ENCODE measurements around the gene TMUB2. TPM values are rescaled to one million over a fixed set of nuclear protein-coding genes. Genes with fewer than 3 reads are reported as not detected.
A peak's percentile ranks its signal among the peaks of the same experiment; 100 is the strongest.

TMUB2 gene
- polyA plus RNA-seq, 1 of the 3 experiments (the other 2 are of a cell fraction): 49.5 TPM

- no peak overlapping the region for H3K27ac ChIP-seq (ENCODE audit: low read depth in 2 of 2, low read length in 1 of 2)
- H3K4me1 ChIP-seq (ENCODE audit: control insufficient read depth in 1 of 2, insufficient read depth in 2 of 2, low read depth in 1 of 2, low read length in 1 of 2): no peaks in the 10 kb centered on the region
- no peak overlapping the region for H3K4me2 ChIP-seq
- CTCF ChIA-PET: interaction anchor here (0.9 to 2.8 kb wide), 3 partner anchors 9 to 77 kb away, joined by 3 to 13 read pairs (median 3); no protein-coding TSS in a partner anchor
- TF ChIP-seq RXRA (IDR thresholded peaks at IDR 0.05; ENCODE audit: borderline replicate concordance, low read depth) (no peak), USF1 (IDR thresholded peaks at IDR 0.05; ENCODE audit: borderline replicate concordance, low read depth) (peak; percentile 11; the same call in 1 of the 2 replicates)
- H3K4me3 ChIP-seq (ENCODE audit: low read depth in 2 of 2, low read length in 1 of 2): no peak overlapping the region
- H3K79me2 ChIP-seq (ENCODE audit: insufficient read depth): no peaks in the 10 kb centered on the region; the same call in 1 of the 2 replicates
- peaks cover 0 to 5% of the 10 kb centered on the region in 2 experiments for H3K36me3 ChIP-seq (replicated peaks in 1 of 2; ENCODE audit: control insufficient read depth in 1 of 2, insufficient read depth in 2 of 2, low read length in 1 of 2)
- H2AFZ ChIP-seq (ENCODE audit: low read depth): no peak overlapping the region
- no peaks in the 10 kb centered on the region for H3K9me2 ChIP-seq
- H4K20me1 ChIP-seq (ENCODE audit: insufficient read depth): no peaks in the 10 kb centered on the region
- H3K27me3 ChIP-seq (ENCODE audit: insufficient read depth): no peaks in the 10 kb centered on the region
- no peak overlapping the region for H3K9ac ChIP-seq
- H3F3A ChIP-seq (replicated peaks; ENCODE audit: insufficient read depth): no peaks in the 10 kb centered on the region
- no peaks in the 10 kb centered on the region for H3K9me3 ChIP-seq
- no peak for DNase-seq
- POLR2A ChIA-PET: no interaction called here
- 93% methylated on average over 11 of the region's 15 CpGs for WGBS (ENCODE audit: low lambda C conversion rate)
Observed at GRCh38 chr17:44159519-44160210, 27.1 kb upstream of the TMUB2 start.

GRCh38 chr17:44164476-44164875, 22.3 kb upstream of the TMUB2 start:
- no peak overlapping the region for H2AFZ ChIP-seq (ENCODE audit: low read depth)
- H4K20me1 ChIP-seq (ENCODE audit: insufficient read depth): no peaks in the 10 kb centered on the region
- no peak overlapping the region for H3K4me2 ChIP-seq
- TF ChIP-seq IRF3 (IDR thresholded peaks at IDR 0.05; ENCODE audit: low read depth, low read length) (no peak), USF2 (IDR thresholded peaks at IDR 0.05; ENCODE audit: borderline replicate concordance, low read depth, low read length) (no peak), MAX (IDR thresholded peaks at IDR 0.05; ENCODE audit: low read depth) (no peak), GATA2 (CRISPR knock-in tag; IDR thresholded peaks at IDR 0.05) (no peak), FOSL2 (IDR thresholded peaks at IDR 0.05; ENCODE audit: borderline replicate concordance, low read depth) (no peak), RFX5 (IDR thresholded peaks at IDR 0.05; ENCODE audit: low read length) (no peak), NRF1 (IDR thresholded peaks at IDR 0.05; ENCODE audit: low read depth, low read length) (no peak), TEAD4 (IDR thresholded peaks at IDR 0.05; ENCODE audit: borderline replicate concordance, insufficient read depth) (no peak), ZBTB33 (IDR thresholded peaks at IDR 0.05; ENCODE audit: borderline replicate concordance, low read depth) (no peak), CTCF (IDR thresholded peaks at IDR 0.05) (no peak), POLR2AphosphoS5 (IDR thresholded peaks at IDR 0.05; ENCODE audit: low read depth, low read length) (no peak), GABPA (IDR thresholded peaks at IDR 0.05; ENCODE audit: low read depth) (no peak), CHD2 (IDR thresholded peaks at IDR 0.05; ENCODE audit: low read length, partially characterized antibody) (no peak), ELF1 (IDR thresholded peaks at IDR 0.05) (no peak), RCOR1 (IDR thresholded peaks at IDR 0.05; ENCODE audit: low read length) (no peak)
- no peaks in the 10 kb centered on the region for H3K9me3 ChIP-seq
- CTCF ChIA-PET: interaction anchor here (1.8 kb wide), 1 partner anchor 14 kb away, joined by 8 read pairs; no protein-coding TSS in a partner anchor
- WGBS (ENCODE audit: low lambda C conversion rate): 100% methylated on average over 1 of the region's 1 CpG
- no peaks in the 10 kb centered on the region for H3K79me2 ChIP-seq (ENCODE audit: insufficient read depth)
- H3K27me3 ChIP-seq (ENCODE audit: insufficient read depth): no peaks in the 10 kb centered on the region
- POLR2A ChIA-PET: no interaction called here
- H3K27ac ChIP-seq (ENCODE audit: low read depth in 2 of 2, low read length in 1 of 2): no peak overlapping the region
- peaks cover 0 to 3% of the 10 kb centered on the region in 2 experiments; a peak in 1 of 4 replicates for H3K4me1 ChIP-seq (ENCODE audit: control insufficient read depth in 1 of 2, insufficient read depth in 2 of 2, low read depth in 1 of 2, low read length in 1 of 2)
- H3F3A ChIP-seq (replicated peaks; ENCODE audit: insufficient read depth): peaks cover 3% of the 10 kb centered on the region
- no peak overlapping the region for H3K9ac ChIP-seq
- DNase-seq: no peak
- H3K4me3 ChIP-seq (ENCODE audit: low read depth in 2 of 2, low read length in 1 of 2): no peak overlapping the region
- H3K36me3 ChIP-seq (replicated peaks in 1 of 2; ENCODE audit: control insufficient read depth in 1 of 2, insufficient read depth in 2 of 2, low read length in 1 of 2): no peaks in the 10 kb centered on the region
- H3K9me2 ChIP-seq: no peaks in the 10 kb centered on the region
